Measurements from ENCODE around the gene NCAN.

- TF ChIP-seq PHF20 (IDR thresholded peaks at IDR 0.05; ENCODE audit: partially characterized antibody), result no peak
- TF ChIP-seq JUNB (CRISPR knock-in tag; conservative IDR thresholded peaks at IDR 0.05), result no peak
- TF ChIP-seq, protein P1, sequence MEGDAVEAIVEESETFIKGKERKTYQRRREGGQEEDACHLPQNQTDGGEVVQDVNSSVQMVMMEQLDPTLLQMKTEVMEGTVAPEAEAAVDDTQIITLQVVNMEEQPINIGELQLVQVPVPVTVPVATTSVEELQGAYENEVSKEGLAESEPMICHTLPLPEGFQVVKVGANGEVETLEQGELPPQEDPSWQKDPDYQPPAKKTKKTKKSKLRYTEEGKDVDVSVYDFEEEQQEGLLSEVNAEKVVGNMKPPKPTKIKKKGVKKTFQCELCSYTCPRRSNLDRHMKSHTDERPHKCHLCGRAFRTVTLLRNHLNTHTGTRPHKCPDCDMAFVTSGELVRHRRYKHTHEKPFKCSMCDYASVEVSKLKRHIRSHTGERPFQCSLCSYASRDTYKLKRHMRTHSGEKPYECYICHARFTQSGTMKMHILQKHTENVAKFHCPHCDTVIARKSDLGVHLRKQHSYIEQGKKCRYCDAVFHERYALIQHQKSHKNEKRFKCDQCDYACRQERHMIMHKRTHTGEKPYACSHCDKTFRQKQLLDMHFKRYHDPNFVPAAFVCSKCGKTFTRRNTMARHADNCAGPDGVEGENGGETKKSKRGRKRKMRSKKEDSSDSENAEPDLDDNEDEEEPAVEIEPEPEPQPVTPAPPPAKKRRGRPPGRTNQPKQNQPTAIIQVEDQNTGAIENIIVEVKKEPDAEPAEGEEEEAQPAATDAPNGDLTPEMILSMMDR (IDR thresholded peaks at IDR 0.05 in 2 of 3, conservative IDR thresholded peaks at IDR 0.05 in 1 of 3; ENCODE audit: insufficient read depth in 2 of 3, low read depth in 1 of 3, low read length in 3 of 3), result no peak
Observed at GRCh38 chr19:19234220-19234816, 22.6 kb downstream of the NCAN start.

Measured in K562 (cell line).